NCI-H1105 treated with DMSO at 0.1 percent for 48 hours (cell line): Measurements from ENCODE around the gene DSTN.

Source experiments
- DNase-seq: peaks from one replicate; lab custom pipeline; 2025; lab: John Stamatoyannopoulos, UW

DSTN gene

DNA sequence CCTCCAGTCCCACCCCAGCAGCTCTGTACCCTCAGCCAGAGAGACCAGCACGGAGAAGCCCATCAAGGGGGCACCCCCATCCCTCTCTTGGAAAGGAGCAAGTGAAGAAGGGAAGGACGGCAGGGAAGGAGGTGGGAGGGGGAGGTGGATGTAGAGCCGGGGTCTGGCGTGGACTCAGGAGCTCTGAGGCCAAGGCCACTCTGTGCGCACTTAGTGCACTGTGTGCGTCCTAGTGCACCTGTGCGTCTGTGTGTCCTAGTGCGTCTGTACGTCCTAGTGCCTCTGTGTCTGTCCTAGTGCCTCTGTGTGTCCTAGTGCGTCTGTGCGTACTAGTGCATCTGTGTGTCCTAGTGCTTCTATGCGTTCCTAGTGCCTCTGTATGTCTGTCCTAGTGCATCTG lies 54.2 kb downstream of the DSTN start:
- no peak for DNase-seq

DNA sequence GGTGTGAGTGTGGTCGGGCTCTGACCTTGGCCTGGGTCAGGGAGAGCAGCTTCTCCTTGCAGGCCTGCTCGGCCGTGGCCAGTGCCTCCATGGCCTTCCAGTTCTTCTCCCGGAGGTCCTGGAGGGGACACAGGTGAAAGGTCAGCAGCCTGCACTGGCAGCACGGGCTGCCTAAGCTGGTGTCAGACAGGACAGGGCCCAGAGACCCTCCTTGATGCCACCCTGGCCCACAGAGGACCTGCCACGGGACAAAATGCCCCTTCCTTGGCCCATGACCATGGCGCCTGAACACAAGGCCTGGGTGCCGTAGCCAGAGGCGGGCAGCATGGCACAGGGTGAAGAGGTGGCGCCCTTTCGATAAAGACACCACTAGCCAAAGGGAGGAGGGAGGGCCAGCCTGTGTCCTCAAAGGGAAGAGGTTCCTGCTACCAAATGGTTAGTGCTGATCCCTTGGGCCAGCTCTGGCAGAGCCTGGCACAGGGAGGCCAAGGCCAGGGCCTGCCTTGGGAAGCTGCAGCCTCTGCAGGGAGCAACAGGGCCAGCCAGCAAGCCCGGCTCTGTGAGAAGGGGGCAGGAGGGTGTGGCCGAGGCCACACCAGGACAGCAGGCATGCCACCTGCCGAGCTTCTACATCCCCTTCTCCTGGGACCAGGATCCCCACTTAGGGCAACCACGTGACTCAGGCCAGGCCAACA lies 54.8 kb downstream of the DSTN start:
- DNase-seq, result no peak

DNA sequence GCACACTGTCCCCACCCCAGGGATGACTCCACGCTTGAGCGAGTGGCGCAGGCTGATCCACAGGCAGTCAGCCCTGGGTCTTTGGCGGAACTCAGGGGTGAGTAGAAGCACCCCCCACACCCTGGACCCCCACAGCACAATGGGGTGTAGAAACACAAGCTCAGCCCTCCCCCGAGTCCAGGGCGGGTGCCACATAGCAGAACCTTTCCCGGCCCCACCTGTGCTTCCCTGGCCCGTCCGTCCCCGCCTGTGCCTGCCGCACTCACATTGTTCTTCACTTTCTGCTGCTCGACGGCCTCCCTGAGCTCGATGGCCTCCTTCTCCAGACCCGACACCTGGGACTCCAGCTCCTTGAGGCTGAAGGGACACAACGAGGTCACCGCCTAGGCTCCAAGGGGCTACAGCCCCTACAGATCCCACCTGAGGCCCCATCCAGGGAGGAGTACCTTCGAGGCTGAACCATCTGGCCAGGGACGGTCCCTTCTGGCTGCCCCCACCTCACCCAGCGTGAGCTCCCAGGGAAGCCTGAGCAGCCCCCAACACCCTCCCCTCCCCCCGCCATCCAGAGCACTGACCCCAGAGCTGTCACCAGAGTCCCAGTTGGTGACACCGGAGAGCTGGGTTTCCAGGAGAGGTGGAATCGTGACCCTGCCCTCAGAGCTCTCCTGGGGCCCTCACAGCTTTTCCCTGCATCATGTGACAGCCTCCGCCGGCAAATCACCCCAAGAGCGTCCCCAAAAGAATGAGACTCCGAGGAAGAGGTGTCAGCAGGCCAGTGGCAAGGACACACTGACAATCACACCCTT lies 55.6 kb downstream of the DSTN start:
- no peak for DNase-seq

DNA sequence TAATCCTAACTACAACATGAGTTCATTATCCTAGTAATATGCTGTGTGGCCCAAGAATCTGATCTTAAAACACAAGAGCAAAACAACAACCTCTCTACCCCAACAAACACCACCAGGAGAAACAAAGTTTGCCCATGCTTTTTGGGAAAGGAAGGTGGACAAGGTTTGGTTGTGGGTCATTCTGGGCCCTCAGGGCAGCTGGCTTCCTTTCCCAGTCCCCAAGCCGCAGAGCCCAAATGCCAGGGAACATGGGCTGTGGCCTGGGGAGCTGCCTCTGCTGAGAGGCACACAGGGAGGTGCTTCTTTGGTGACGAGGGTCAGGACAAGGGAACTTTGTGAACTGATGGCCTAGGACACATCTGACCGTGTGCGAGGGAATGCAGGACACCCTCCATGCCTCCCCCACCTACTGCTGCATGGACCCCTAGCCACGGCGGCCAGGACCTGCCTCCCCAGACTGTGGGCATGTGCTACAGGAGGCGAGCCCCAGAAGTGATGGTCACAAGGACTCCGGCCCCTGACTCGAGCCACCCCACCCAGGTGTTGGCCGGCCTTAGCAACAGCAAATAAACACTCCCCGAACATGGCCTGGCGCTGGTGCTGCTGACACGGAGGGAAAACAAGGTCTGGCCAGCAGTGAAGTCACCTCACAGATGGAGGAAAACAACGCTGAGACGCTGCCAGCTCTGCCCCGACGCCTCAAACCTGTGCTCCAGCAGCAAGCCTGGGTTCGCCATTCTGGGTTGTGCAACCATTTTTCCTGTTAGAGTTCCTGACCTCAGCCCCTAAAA lies 56.5 kb downstream of the DSTN start:
- no peak for DNase-seq

DNA sequence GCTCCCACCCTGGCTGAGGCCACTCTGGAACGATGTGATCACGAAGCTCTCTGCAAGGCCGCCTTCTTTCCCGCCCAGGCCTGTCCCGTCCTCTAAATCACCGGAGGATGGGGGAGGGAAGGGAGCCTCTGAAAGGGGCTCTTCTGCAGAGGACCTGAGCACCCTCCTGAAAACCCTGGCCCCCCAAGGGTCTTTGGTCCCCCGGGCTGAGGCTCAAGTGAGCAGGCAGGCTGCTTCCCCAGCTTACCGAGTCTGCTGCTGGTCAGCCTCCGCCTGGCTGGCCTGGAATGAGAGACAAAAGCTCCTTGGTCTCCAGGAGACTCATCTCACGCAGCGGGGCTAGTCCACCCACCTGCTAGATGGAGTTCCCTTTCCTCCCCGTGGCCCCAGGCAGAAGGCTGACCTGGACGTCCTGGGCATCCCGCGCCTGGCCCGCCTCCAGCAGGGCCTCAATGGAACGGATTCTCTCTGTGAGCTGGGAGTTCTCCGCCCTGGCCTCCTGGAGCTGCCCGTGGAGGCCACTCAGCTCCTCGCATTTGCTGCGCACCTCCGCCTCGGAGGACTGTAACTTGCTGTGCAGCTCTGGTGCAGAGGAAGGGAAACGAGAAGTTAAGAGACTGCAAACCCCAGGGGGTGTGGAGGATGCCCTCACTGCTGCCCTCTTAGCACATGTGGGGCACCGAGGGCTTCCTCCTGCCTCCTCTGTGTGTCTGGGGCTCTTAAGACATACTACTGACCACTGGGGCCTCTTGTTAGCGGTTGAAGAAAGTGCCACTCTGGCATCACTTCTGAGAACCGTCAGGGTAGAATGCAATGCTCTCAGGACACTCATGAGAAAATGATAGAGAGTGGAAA lies 57.5 kb downstream of the DSTN start:
- no peak for DNase-seq

DNA sequence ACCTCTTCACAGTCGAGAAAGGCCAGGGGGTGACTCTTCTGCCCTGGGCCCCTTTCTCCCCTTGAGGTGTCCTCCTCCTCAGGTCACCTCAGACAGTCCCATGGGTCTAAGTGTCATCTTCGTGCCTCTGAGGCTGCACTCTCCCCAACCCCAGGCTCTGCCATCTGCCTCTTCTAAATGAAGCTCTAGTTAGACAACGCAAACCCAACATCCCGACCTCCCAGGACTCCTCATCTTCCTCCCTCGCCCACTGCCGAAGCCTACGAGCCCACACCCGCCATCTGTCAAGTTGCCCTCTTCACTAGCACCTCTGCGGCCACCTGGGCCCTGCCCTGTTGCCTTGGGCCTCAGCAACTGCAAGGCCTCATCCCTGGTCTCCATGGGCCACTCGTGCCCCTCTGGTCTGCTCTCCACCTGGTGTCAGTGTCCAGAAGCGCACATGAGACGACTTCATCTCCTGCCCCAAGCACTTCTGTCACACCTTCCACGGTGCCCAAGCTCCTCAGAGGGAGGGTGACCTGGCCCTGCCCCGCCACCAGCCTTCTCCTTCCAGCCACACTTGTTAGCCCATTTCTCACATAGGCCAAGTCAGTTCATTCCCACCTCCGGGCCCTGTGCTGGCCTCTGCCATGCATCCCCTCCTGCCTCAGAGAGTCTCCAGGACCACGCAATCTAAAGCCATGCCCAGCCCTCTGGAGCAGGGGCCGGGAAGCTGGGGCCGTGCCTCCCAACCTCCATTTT lies 58.4 kb downstream of the DSTN start:
- DNase-seq, result no peak

DNA sequence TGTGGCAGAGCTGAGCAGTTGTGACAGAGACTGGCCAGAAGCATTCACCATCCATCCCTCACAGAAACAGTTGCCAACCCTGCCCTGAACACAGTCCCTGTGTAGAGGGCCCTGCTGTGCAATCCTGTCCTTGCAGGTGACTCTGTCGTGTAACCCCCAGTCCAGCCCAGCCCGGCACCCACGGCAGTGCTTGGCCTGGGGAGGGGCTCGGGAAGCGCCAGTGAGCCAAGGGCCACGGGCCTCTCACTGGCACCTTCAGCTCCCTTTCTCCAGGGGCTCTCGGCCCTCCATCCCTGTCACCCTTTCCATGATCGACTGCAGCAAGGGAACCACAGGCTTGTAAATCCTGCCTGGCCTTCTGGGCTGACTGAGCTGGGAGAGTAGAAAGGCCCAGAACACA lies 59.1 kb downstream of the DSTN start:
- no peak for DNase-seq

DNA sequence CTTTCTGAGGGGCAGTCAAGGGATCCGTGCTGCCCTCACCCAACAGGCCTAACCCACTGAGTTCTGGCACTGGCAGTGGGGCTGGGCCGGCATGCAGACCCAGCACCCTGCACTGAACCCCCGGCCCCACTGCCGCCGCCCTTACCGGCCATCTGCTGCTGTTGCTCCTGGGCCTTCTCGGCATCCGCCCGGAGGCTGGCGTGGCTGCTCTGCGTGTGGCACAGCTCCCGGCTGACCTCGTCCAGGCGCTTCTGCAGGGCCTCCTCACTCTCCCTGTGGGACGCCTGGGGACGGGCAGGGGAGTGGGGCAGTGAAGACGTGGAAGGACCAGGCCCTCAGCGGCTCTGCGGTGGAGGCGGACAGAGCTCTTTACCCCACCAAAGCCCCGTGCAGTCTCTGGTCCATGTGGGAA lies 59.8 kb downstream of the DSTN start:
- DNase-seq, result no peak

DNA sequence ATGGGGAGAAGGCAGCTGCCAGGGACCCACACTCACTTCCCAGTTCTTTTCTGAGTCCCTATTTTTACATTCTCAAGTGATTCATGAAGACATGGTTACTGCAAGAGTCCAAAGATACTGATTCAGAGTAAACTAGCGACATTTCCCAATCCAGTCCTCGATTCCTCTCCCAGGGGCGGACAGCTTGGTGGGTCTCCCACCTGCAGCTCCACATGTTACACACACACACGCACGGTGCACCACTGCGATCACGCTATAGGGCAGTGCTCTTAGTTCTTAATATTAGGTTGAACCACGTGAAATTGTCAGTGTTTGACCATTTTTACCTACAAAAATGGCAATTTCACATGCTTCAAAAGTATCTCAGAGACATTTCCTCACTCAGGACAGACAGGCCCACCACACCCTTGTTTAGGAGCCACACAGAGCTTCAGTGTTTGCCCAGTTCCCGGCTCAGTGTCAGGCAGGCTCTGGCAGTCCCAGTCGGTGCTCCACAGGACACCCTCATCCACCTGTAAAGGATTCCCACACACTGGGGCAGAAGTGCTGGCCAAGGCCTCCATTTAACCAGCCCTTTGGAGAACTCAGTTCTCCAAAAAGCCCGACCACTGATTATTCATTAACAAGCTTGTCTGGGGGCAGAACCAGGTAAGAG lies 60.4 kb downstream of the DSTN start:
- no peak for DNase-seq

DNA sequence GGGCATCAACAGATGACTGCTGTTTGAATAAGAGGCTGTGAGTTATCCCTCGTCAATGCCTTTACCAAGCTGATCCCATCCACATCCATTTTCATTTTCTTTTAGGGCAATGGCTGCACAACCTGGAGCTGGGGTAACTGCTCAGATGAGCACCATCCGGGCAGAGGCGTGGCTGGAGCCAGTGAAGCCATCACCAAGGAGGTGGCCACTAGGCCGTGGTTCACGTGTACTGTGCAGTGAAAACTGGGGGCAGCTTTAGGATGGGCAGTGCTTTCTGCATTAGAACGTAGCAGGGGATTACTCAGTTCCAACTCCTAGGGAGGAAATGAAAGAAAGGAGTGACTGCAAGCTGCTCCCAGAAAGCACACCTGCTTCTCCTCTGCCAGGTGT lies 60.9 kb downstream of the DSTN start:
- no peak for DNase-seq

DNA sequence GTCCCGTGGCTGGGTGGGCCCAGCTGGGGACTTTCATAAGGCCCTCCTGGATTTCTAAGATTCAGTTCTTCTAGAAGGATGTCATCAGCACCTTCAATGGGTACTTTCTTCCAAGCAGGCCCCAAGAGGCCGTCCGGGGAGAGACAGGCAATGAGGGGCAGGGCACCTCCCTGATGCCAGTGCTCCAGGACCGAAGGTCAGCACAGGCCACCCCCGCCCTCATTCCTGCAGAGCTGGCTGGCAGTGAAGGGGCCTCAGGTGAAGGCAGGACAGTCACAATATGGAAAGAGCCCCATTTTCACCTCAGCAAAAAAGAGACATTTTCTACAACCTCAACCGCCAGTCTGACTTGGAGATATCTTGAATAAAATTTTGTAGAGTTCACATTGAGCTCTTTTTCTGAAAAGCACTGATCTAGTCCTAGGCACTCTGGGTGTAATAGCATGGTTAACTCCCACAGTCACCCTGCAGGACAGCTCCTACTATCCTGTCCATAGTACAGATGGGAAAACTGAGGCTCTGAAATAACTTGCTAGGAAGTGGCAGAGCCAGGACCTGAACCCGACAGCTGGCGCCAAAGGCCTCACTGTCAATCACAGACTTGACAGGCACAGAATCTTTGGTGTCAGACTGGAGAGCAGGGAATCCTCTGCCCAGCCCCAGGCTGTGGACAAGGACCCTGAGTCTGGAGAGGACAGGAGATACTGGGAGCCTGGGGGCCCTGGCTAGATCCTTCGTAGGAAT lies 61.9 kb downstream of the DSTN start:
- no peak for DNase-seq

DNA sequence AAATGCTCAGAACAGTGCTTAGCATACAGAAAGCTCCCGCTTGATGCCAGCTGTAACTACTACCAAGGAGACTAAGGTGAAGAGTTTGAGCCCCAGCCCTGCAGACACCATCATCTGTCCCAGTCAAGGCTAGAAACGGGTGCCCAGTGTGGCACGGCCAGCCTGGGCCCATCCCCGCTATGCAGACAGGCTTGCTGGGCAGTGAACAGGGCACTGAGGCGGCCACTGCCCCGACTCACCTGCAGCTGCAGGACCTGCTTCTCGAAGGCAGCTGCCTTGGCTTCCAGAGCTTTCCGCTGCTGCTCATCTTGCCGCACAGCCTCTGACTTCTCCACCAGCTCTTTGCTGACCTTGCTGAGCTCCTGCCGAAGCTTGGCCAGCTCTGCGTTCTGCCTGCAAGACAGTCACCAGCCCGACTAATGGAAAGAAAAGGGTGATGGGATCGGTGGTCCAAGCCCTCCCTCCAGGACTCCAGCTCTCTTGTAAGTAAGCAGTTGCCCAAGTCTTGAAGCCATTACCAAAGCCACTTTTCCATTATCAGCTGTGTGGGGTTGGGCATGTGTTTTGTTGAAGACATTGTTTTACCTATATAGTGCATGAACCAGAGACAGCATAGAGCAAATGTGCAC lies 63.5 kb downstream of the DSTN start:
- DNase-seq, result no peak

DNA sequence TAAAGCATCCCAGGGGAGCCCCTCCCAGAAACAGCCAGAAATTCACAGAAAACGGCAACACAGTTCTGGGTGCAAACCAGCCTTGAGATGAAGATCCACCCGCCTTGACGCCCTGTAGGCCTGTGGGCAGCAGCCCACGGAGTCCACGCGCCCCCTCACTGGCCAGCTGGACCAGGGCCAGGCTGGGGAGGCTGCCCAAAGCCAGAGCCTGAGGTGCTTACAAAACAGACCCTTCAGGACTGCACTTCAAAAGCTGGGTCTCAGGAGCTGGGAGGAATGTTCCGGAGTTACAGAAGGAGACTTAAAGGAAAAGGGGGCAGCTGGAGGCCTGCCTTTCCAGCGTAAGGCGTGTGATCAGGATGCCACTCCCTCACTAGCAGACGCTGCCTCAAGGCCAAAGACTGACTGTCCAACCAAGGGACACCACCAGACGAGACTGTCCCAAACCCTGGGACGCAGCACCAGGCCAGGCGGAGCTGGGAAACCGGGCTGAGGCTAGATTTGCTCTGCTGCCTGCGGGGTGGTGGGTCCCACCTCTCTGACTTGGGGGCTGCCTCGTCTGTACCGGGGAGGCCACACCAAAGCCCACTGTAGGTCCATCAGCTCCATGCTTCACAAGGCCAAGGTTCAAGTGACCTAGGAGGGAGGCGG lies 64.1 kb downstream of the DSTN start:
- DNase-seq, result no peak

DNA sequence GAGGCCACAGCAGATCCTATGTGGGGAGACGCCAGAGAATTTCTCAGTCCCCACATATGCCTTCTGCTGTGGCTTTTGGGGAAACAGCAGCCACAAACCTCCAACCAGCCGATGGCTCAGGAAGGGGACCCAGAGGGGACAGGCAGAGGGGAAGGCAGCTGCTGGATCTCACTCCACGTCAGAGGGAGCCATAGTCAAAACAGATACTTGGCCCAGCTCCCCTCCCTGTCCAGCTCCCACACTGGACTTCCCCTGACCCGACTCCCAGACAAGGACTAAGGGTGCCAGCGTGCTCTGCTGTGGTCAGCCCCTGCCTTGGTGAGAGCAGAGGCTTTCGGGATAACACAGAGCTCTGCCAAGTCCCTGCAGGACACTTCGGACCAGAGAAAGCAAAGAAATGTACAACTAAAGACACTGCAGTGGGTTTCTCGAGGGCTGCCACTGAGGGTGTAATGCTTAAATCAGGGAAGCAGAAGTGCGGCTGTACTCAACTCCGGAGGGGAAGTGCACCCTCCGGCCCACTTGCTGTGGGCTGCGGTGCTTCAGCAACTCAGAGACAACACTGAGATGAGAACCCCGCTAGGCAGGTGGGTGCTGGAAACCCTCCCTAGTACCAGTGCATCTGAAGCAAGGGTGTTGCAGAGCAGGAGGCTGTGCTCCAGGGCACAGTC lies 64.9 kb downstream of the DSTN start:
- no peak for DNase-seq

DNA sequence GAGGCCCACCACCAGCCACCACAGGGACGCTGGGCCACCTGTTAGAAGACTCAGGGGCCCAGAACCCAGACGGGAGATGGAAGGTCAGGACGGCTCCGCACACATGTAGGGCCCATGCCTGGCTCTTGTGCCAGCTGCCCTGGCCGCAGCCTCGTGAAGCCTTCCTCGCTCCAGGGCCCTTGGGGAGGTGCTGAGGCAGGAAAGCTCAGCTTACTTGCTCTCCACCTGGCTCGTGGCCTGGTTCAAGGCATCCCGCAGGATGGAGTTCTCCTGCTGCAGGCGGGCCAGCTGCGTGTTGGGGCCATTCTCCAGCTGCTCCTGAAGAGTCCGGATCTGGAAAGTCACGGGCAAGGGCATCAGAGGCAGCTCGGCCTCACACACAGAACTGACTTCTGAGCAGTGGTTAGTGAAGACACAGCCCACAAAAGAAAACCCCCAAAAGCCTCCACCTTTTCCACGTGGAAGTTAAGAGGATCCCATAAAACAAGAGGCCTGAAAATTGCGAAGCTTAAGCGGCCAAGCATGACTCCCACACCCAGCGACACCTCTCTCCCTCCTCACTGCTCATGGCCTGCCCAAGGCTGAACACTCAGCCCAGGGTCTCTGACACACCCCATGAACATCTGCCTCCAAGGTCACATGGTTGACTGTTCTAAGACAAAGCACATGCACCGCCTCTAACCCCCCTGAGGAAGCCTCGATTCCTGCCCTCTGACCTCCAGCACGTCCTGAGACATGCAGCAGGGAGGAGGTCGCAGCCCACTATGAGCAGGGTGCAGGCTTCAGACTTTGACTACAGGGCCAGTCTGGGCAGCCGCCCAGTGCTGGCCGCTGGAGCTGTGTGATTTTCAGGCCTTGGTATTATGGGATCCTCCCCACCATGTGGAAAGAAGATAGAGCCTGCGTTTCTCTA lies 65.7 kb downstream of the DSTN start:
- DNase-seq, result no peak

DNA sequence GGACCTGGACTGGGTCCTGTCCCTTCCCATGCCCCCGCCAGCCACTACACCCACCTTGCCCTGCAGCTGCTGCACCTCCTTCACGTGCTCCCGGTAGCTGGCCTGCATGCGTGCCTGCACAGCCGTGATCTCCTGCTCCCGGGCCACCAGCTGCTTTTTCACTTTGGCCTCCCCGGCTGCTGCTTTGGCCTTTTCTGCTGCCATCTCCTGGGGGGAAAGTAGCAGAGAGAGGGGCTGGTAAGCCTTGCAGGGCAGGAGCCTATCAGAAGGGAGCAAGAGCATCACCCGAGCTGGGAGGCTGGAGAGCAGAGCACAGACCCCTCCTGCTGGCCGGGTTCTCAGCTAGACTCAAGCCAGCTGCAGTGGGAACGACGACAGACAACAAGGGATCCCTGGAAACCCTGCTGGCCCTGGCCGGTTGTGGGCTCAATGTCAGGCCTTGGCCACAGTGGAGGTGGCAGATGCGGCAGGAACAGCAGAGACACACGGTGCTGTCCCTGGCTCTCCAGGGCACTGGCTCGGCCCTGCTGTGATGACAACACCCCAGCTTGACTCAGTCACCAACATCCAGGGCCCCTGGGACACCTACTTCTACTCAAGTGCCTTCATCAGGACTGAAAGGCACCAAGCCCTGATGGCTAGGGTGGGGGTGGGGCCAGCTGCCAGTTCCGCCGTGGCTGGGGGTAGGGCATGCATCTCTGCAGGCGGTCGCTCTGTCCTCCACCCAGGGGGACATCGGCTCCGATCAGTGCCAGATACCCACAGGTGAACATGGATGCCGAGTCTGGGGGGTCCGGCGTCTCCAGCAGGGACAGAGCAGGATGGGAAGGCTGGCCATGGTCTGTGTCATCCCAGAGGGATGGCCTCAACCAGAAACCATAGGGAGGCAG lies 66.9 kb downstream of the DSTN start:
- no peak for DNase-seq
